Muscle of leg (tissue), 11 donors: Measurements from ENCODE around the gene CIAO2A. TPM values are rescaled to one million over a fixed set of nuclear protein-coding genes. Genes with fewer than 3 reads are reported as not detected.

Experiments
- DNase-seq: peaks from one replicate; pipeline ENCODE4 v3.0.0; 2013
- H3K27ac ChIP-seq: one replicate; pipeline ENCODE4 v1.5.1; 2013; ENCODE audit warnings: mild to moderate bottlenecking, low read length, control low read depth
- H3K27me3 ChIP-seq: one replicate; pipeline ENCODE4 v1.6.1; 2013; ENCODE audit warnings: low read length; ENCODE audit not compliant: control insufficient read depth, insufficient read depth
- H3K36me3 ChIP-seq: one replicate; pipeline ENCODE4 v1.6.1; 2013; ENCODE audit warnings: low read length; ENCODE audit not compliant: control insufficient read depth, insufficient read depth
- H3K4me1 ChIP-seq: one replicate; pipeline ENCODE4 v1.6.1; 2013; ENCODE audit warnings: low read length; ENCODE audit not compliant: control insufficient read depth, insufficient read depth
- H3K4me3 ChIP-seq: one replicate; pipeline ENCODE4 v1.5.1; 2013; ENCODE audit warnings: low read length, control low read depth
- H3K9me3 ChIP-seq: replicated peaks from 2 replicates; pipeline ENCODE4 v1.6.1; 2013; ENCODE audit warnings: low read depth, low read length; ENCODE audit not compliant: control insufficient read depth
- WGBS: methylation state at CpG from one replicate; pipeline ENCODE4 v1.1.5; 2013; ENCODE audit warnings: missing lambda C conversion rate; ENCODE audit not compliant: insufficient coverage; 5-methylcytosine and 5-hydroxymethylcytosine counted together
- polyA plus RNA-seq, 8 donors: library from polyadenylated mRNA; unstranded; fragments of 120-200 nt; gene quantifications; one replicate each; pipeline versions ENCODE4 v1.2.1 to v1.2.3, GENCODE V29; 2013; ENCODE audit warnings: inconsistent platforms in 1 of 8, low replicate concordance in 1 of 8; ENCODE audit not compliant: insufficient read length in 8 of 8, insufficient read depth in 1 of 8
- total RNA-seq: library from RNA; stranded (reverse); fragments of 120-200 nt; gene quantifications from one replicate; pipeline ENCODE4 v1.2.4, GENCODE V29; 2013

Gene CIAO2A
- total and polyA plus RNA-seq, 9 donors, result 45.1 to 52.8 (median 51.0) TPM

DNA sequence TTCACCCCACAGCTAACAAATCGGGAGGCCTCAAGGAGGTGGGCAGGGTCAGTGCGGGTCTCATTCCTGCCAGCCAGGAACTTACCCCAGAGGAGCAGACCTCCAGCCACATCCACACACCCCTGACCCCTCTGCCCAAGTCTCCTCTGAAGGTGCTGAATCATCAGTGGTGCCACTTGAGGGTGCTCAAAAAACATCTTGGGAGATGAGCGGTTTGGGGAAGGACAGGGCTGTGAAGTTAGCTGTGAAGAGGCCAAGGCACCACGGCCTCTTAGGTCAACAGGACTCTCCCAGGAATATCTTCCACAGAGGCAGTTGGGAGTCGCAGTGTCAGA is 48.6 kb downstream of the CIAO2A start:
- 75% methylated on average over 5 of the region's 5 CpGs for whole genome bisulfite sequencing
- H3K4me1 ChIP-seq, result peaks cover 26% of the 10 kb centered on the region

DNA sequence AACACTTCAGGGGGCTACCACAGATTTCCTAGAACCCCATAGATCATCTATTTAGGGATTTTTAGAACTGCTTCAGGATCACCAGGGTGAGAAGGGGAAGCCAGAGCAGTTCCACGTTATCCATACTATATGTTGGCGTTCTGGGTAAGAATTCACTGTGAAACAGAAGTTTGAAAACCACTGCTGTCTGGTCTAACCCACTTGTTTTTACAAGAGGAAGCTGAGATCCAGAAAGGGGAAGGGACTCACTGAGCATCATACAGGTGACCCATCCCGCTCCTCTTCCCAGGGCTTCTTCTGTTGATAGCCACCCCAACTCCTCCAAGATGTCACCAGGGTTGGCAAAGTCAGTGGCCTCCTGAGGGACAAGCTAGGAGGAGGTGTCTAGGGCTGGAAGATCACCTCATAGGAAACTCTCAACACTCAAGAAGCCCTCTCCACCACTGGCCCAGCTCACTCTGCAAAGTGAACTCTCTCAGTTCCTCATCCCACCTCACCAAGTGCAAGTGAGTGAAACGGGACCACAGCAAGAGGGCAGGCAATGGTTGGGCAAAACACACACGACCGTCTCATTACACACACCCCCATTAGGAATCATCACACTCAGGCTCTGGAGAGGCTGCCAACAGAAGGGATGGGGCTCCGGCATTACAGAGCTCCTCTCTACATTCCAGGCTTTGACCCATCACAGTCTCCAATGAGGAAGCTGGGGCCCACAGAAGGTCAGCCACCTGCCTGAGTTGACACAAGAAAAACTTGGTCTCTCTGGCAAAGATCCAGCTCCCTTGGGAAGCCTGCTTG is 49.1 kb downstream of the CIAO2A start:
- no peak overlapping the region for H3K27ac ChIP-seq
- 75% methylated on average over 2 of the region's 7 CpGs for WGBS
- DNase-seq, result peak; percentile 27

More for the DNA sequence above, 48.6 kb downstream of the CIAO2A start:
- Histone ChIP-seq H3K27ac (no peak overlapping the region), H3K9me3 (no peaks in the 10 kb centered on the region), H3K4me3 (no peak overlapping the region), H3K27me3 (peaks cover 20% of the 10 kb centered on the region), H3K36me3 (no peaks in the 10 kb centered on the region)
- DNase-seq, result no peak

DNA sequence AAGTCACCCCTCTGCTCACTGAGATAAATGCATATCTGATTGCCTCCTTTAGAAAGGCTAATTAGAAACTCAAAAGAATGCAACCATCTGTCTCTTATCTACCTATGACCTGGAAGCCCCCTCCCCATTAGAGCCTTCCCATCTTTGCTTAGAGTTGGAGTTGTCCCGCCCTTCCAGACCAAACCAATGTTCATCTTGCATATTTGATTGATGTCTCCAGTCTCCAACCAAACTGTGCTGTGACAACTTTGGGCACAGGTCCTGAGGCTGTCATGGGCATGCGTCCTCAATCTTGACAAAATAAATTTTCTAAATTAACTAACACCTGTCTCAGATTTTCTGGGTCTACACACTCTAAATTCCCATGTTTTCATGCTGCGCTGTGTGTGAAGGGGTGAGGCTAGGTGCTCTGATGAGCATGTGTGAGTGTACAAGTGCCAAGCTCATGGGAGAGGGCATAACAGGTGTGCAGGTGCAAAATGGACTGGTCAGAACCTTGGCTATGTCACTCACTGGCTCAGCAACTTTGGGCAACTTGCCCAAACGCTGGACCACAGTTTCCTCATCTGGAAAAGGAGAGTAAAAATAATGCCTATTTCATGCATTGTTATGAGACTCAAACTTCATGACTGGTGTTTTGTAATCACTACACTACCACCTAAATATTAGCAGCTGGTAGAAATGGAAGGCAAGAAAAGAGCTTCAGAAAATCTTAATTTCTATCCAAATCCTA is 54.6 kb downstream of the CIAO2A start:
- DNase-seq, result no peak

More for the DNA sequence above, 49.1 kb downstream of the CIAO2A start:
- peaks cover 25% of the 10 kb centered on the region for H3K4me1 ChIP-seq
- H3K9me3 ChIP-seq, result no peaks in the 10 kb centered on the region
- no peak overlapping the region for H3K4me3 ChIP-seq
- no peaks in the 10 kb centered on the region for H3K36me3 ChIP-seq
- H3K27me3 ChIP-seq, result peaks cover 20% of the 10 kb centered on the region

DNA sequence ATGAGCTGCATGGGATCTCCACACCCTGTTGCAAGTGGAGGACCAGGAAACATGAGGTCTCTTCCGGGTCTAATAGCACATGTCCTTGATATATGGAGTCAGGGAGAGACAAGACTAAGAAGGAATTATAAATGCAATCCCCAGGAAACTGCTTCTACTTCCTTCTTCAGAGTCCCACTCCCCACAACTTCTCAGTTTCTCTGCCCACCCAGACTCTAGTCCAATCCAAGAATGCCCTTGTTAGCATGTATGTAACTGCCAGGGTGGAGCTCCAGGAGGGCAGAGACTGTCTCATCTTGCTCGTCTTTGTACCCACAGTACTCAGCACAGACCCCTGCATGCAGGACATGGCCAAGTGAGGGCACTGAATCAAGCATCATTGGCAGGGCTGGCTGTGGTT is 55.7 kb downstream of the CIAO2A start:
- no peak overlapping the region for H3K4me3 ChIP-seq
- DNase-seq, result no peak
- 86% methylated on average over 1 of the region's 2 CpGs for WGBS
- no peaks in the 10 kb centered on the region for H3K36me3 ChIP-seq
- H3K27ac ChIP-seq, result no peak overlapping the region
- H3K4me1 ChIP-seq, result no peaks in the 10 kb centered on the region
- H3K27me3 ChIP-seq, result no peaks in the 10 kb centered on the region
- no peaks in the 10 kb centered on the region for H3K9me3 ChIP-seq

More for the DNA sequence above, 54.6 kb downstream of the CIAO2A start:
- H3K36me3 ChIP-seq, result no peaks in the 10 kb centered on the region
- no peaks in the 10 kb centered on the region for H3K9me3 ChIP-seq
- no peaks in the 10 kb centered on the region for H3K27me3 ChIP-seq
- H3K27ac ChIP-seq, result no peak overlapping the region
- H3K4me1 ChIP-seq, result no peaks in the 10 kb centered on the region
- no peak overlapping the region for H3K4me3 ChIP-seq
- WGBS, result 83% methylated on average over 1 of the region's 4 CpGs

DNA sequence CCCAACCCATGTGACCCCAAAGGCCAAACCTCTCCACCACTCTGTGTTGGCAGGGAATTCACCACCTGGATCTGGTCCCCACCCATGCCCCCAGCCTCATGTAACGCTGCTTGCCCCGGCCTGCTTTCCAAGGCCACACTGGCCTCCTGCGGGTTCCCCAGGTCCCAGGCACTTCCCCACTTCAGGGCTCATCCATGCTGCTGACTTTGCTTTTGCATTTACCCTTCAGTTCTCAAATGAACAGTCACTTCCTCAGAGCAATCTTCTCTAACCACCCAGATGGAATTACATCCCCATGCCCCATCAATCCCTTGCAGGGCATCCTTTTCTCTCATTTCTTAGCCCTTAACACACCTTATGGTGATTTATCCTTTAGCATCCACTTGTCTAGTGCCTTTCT is 56.5 kb downstream of the CIAO2A start:
- no peaks in the 10 kb centered on the region for H3K36me3 ChIP-seq
- no peaks in the 10 kb centered on the region for H3K27me3 ChIP-seq
- H3K27ac ChIP-seq, result no peak overlapping the region
- no peak overlapping the region for H3K4me3 ChIP-seq
- H3K9me3 ChIP-seq, result no peaks in the 10 kb centered on the region
- H3K4me1 ChIP-seq, result no peaks in the 10 kb centered on the region
- DNase-seq, result peak; percentile 24
- WGBS, result 92% methylated on average over 3 of the region's 3 CpGs

DNA sequence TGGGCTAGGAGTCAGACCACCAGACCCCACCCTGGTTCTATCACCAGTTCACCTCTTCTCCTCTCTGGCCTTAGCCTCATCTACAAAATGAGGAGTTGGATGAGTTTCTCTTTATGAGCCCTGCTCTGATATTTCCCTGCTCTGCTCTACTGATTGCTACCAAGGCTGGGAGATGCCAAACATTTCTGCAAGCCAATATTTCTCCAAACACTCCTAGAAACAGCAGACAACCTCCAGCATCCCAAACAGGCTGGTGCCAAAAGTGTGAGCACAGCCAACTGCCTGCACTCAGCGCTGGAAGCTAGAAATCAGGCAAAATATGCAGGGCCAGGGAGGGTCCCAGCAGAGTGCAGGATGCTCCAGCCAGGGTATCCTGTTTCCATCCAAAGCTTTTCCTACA is 58.1 kb downstream of the CIAO2A start:
- no peaks in the 10 kb centered on the region for H3K36me3 ChIP-seq

DNA sequence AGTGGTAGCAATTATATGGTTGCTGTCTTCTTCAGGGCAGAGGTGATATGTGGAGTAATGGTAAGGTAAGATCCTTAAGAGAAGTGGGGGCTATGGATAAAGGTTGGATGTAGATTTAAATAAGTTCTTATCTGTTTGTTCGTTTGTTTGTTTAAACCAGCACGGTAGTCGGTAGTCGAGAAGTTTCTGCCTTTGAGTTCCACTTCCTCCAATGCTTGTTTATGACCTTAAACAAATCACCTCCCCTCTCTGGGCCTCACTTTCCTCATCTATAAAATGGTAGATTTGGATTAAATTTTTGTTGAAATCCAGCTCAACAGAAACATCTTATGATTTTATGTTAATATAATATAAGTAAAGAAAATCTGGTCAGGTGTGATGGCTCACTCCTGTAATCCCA is 59.1 kb downstream of the CIAO2A start:
- Histone ChIP-seq H3K27ac (no peak overlapping the region), H3K9me3 (no peaks in the 10 kb centered on the region), H3K27me3 (no peaks in the 10 kb centered on the region), H3K36me3 (no peaks in the 10 kb centered on the region), H3K4me1 (no peaks in the 10 kb centered on the region), H3K4me3 (no peak overlapping the region)
- WGBS, result no CpG with 5 or more reads among the region's 4 CpGs
- DNase-seq, result no peak

More for the DNA sequence above, 58.1 kb downstream of the CIAO2A start:
- Histone ChIP-seq H3K4me3 (no peak overlapping the region), H3K4me1 (no peaks in the 10 kb centered on the region), H3K9me3 (no peaks in the 10 kb centered on the region), H3K27me3 (no peaks in the 10 kb centered on the region), H3K27ac (no peak overlapping the region)
- no peak for DNase-seq
- 50% methylated on average over 1 of the region's 1 CpG for WGBS

DNA sequence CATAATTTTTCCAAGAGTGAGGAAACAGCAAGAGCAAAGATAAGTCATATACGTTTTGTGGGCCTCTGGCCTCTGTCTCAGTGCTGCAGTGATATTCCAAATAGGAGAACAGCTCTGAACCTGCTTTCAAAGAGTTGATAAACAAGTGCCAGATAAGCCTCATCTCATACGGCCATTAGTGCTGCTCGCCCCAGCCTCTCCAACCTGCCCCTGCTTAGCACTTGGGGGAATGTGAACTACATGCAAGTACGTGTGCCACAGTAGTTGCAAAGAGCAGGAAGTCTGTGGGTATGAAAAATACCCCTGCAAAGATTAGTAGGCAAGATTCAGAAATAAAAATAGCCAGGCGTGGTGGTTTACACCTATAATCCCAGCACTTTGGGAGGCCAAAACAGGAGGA is 61.3 kb downstream of the CIAO2A start:
- Histone ChIP-seq H3K36me3 (no peaks in the 10 kb centered on the region), H3K27me3 (no peaks in the 10 kb centered on the region), H3K4me1 (no peaks in the 10 kb centered on the region), H3K27ac (no peak overlapping the region), H3K4me3 (no peak overlapping the region), H3K9me3 (no peaks in the 10 kb centered on the region)
- 65% methylated on average over 2 of the region's 5 CpGs for WGBS
- DNase-seq, result no peak

DNA sequence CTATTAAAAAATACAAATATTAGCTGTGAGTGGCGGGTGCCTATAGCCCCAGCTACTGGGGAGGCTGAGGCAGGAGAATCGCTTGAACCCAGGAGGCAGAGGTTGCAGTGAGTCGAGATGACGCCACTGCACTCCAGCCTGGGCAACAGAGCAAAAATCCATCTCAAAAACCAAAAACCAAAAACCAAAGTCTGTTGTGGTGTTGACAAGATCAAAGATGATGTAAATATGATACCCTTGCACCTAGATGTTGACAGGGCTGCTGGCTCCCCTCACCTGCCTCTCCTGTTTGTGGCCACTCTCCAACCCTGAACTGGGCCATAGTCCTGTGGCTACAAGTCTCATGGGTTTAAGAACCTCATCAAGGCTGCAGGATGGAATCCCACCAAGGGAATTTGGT is 63.5 kb downstream of the CIAO2A start:
- Histone ChIP-seq H3K27ac (no peak overlapping the region), H3K4me3 (no peak overlapping the region), H3K4me1 (peaks cover 3% of the 10 kb centered on the region), H3K9me3 (no peaks in the 10 kb centered on the region), H3K27me3 (no peaks in the 10 kb centered on the region), H3K36me3 (no peaks in the 10 kb centered on the region)
- DNase-seq, result no peak
- WGBS, result no CpG with 5 or more reads among the region's 4 CpGs

DNA sequence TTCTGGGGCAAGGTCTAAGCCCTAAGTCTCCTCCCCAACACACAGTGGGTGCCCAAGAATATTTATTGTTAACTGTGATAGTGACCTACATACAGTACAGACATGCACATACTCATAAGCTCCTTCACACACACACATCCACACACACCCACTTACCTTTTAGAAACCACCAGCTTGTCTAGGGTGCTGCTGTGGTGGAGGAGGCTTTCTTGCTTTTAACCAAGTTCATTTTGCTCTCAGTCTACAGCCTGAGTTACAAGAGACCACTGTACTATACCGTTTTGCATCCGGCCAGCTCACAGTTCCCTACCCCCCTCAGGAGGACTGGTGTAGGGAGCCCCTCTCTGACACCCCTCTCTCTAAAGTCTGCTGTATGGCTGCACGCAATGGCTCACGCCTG is 64.0 kb downstream of the CIAO2A start:
- DNase-seq, result no peak
- H3K27me3 ChIP-seq, result no peaks in the 10 kb centered on the region
- WGBS, result no CpG with 5 or more reads among the region's 4 CpGs
- no peak overlapping the region for H3K4me3 ChIP-seq
- H3K27ac ChIP-seq, result no peak overlapping the region
- H3K4me1 ChIP-seq, result peaks cover 3% of the 10 kb centered on the region
- H3K9me3 ChIP-seq, result no peaks in the 10 kb centered on the region
- H3K36me3 ChIP-seq, result no peaks in the 10 kb centered on the region
